Activated T-helper 1 cell treated with anti-CD3 and anti-CD28 coated beads, Interleukin-2, amount 50 U/mL, for 16 hours (primary cell): ENCODE results near the gene ISCU.
"Not testable (repeated sequence)": the region's sequence is repeated elsewhere in the genome, so short reads cannot be mapped to it uniquely, and the experiment has no call there.

Experiments used
- DNase-seq, 2 donors: peaks; one replicate each; pipeline ENCODE4 v3.0.0-alpha.2; 2020; ENCODE audit warnings: low read depth in 1 of 2, low spot score in 1 of 2

Gene ISCU

GRCh38 chr12:108568338-108569154 lies 6.2 kb downstream of the ISCU start:
- DNase-seq, result peak in 1 of 2 donors; percentile 42

GRCh38 chr12:108570743-108571608 lies 8.6 kb downstream of the ISCU start:
- no peak for DNase-seq

GRCh38 chr12:108571609-108572165 lies 9.3 kb downstream of the ISCU start:
- DNase-seq, result no peak

- DNase-seq, result no peak
Observed at GRCh38 chr12:108572166-108572790, 9.9 kb downstream of the ISCU start.

GRCh38 chr12:108573317-108573716 lies 10.9 kb downstream of the ISCU start:
- DNase-seq, result no peak

- not testable (repeated sequence) for DNase-seq
Observed at GRCh38 chr12:108574276-108574675, 11.9 kb downstream of the ISCU start.

- DNase-seq, result no peak
Observed at GRCh38 chr12:108575199-108575912, 13.0 kb downstream of the ISCU start.

- DNase-seq, result no peak
Observed at GRCh38 chr12:108576660-108577234, 14.4 kb downstream of the ISCU start.

- no peak for DNase-seq
Observed at GRCh38 chr12:108577458-108577857, 15.1 kb downstream of the ISCU start.

GRCh38 chr12:108578264-108578663 lies 15.9 kb downstream of the ISCU start:
- DNase-seq, result no peak

- no peak for DNase-seq
Observed at GRCh38 chr12:108578813-108579212, 16.4 kb downstream of the ISCU start.

- DNase-seq, result no peak
Observed at GRCh38 chr12:108580531-108580930, 18.1 kb downstream of the ISCU start.

GRCh38 chr12:108581311-108582227 lies 19.2 kb downstream of the ISCU start:
- no peak for DNase-seq

GRCh38 chr12:108582509-108582908 lies 20.1 kb downstream of the ISCU start:
- no peak for DNase-seq

GRCh38 chr12:108582978-108583770 lies 20.8 kb downstream of the ISCU start:
- no peak for DNase-seq

- DNase-seq, result no peak
Observed at GRCh38 chr12:108583991-108584390, 21.6 kb downstream of the ISCU start.

GRCh38 chr12:108584456-108585065 lies 22.2 kb downstream of the ISCU start:
- DNase-seq, result no peak

- DNase-seq, result no peak
Observed at GRCh38 chr12:108585864-108586263, 23.5 kb downstream of the ISCU start.
